Measurements from ENCODE around the gene RMI2. TPM values are rescaled to one million over a fixed set of nuclear protein-coding genes. Genes with fewer than 3 reads are reported as not detected.

Gene RMI2
- total RNA-seq, 1 experiment from 2014 or later: 14.2 TPM

DNA sequence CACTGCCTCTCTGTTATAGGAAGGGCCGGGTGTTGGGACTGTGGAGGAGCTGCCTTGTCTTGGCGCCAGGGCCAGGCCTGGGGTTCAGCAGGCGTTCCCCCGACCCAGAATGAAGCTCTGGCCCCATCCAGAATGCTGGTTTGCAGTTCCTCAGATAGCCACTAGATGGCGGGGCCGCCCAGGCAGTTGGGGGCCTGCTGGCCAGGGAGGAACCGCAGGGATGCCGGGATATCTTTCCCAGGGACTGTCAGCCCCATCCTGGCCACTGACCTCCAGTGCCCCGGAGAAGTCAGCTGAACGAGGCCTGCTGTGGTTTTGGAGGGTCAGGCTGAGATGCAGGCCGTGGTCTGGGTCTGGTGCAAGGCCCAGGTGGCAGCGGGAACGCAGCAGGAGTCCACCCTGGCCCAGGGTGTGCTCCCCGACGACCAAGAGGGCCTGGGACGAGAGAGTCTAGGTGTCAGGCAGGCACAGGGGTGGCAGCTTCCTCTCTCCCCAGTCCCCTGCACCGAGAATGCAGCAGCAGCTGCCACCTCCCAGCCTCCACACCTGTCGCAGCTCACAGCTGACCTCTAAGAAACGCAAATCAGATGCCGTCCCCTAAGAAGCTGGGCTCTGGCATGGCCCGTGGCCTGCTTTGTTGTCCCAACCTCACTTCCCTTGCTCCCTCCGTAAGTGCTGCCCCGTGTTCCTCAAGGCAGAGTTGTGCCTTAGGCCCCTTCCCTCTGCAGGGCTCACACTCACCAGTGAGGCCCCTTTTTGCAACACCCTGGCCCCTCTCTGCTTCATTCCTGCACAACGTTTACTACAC, 51.2 kb downstream of the RMI2 start:
- peak; percentile 60 for DNase-seq (ENCODE audit: low read depth)

DNA sequence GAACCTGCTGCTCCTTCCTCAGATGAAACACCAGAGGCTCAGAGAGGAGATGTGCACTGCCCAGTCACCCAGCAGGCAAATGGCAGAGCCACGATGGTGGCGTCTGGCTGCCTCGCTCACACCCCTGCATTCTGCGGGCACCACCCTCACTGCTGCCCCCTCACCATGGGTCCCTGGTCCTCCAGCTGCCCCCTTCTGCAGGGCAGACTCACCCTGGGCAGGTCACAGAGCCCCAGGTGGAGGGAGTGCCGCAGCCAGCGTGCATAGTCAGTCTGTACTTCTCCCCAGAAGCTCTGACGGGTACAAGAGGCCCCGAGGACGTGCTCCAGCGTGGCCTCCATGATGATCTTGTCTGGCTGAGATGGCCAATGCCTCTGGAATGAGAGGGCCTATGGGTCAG, 52.9 kb downstream of the RMI2 start:
- no peak for DNase-seq (ENCODE audit: low read depth)

DNA sequence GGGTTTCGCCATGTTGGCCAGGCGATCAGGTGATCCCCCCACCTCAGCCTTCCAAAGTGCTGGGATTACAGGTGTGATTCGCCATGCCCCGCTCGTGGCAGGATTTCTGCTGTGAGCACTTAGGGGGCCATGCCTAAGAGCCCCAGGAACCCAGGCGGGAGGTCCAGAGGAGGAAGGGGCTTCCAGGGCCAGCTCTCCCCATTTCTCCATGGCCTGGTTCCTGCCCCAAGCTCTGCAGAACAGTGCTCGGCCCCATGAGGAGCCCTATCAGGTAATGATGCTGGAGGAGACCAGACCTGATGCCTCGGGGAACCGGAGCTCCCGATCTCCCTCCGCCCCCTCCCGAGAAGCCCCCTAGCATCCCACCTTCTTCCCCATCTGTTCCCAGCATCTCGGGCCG, 53.6 kb downstream of the RMI2 start:
- no peak for DNase-seq (ENCODE audit: low read depth)

DNA sequence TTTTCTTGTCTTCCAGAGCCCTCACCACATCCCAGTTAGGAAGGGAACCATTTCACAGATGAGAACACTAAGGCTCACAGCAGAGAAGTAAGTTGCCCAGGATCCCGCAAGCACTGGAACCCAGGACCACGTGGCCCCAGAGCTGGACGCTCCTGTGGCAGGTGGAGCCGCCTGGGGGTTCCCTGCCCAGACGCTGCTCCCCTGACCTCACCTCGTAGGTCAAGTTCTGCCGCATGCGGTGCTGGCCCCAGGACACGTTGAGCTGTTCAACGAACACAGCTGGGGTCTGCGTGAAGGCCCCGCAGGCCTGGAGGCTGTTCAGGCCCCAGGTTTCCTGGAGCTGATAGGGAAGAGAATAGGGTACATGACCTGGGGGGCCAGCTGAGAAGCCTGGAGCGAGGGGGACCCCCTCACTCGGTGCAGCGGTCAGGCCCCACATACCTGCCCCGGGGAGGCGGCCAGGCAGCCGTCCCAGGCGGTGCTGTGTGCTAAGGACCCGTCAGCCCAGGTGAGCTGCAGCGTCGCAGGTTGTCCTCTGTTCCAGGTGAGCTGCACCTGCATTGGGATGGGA, 54.1 kb downstream of the RMI2 start:
- DNase-seq (ENCODE audit: low read depth): no peak

DNA sequence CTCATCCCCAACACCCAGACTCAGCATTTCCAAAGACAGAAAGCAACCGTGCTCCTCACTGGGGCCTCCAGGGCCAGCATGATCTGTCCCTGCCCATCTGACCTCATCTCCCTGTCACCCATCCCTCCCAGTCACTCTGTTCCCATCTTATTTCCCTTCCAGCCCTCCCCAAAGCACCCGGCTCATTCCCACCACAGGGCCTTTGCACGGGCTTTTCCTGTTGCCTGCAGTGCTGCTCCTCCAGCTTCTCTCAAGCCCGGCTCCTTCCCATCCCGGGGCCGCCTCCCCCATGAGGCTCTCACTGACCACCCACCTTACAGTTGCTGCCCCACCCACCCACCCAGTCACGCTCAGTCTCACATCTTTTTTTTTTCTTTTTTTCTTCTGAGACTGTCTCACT, 54.8 kb downstream of the RMI2 start:
- no peak for DNase-seq (ENCODE audit: low read depth)

Other genes with a start within 250 kb of the RMI2 start
- gene SOCS1, start 89.3 kb upstream of the RMI2 start, total RNA-seq (2014; rRNA removed): 0.51 and 0.98 TPM in 2 replicates
- not detected in 2 replicates for gene TNP2, start 76.1 kb upstream of the RMI2 start, total RNA-seq (2014; rRNA removed)
- not detected in 2 replicates for gene PRM3, start 71.8 kb upstream of the RMI2 start, total RNA-seq (2014; rRNA removed)
- gene PRM2, start 69.0 kb upstream of the RMI2 start, total RNA-seq (2014; rRNA removed): not detected in 2 replicates
- gene PRM1, start 64.1 kb upstream of the RMI2 start, total RNA-seq (2014; rRNA removed): not detected in 2 replicates
- 0.63 and 0.96 TPM in 2 replicates for gene LITAF, start 241.5 kb downstream of the RMI2 start, total RNA-seq (2014; rRNA removed)

All from LHCN-M2 (cell line).